HepG2 (cell line): ENCODE measurements around the gene SMAD3. TPM values are rescaled to one million over a fixed set of nuclear protein-coding genes. Genes with fewer than 3 reads are reported as not detected.

ENCODE experiments used
- ATAC-seq: fragments of 200-7000 bp; cut with Tn5 transposase; 3 replicates; pipeline ENCODE4 v1.9.1; 2020; ENCODE audit warnings: mild to moderate bottlenecking, moderate library complexity
- BruUV-seq: library from RNA; stranded (reverse); fragments of 400-500 nt; replicated peaks from 2 replicates; lab custom pipeline; 2021; lab: Mats Ljungman, UMichigan
- CTCF ChIA-PET: fragments of 300-600 bp; formaldehyde crosslinking; extraction: SDS; loops from one replicate; lab custom pipeline; 2021; ENCODE audit warnings: low total read pairs, inconsistent platforms, low intra/inter-chr PET ratio; lab: Yijun Ruan, JAX
- POLR2A ChIA-PET: fragments of 350-600 bp; sonication (Branson Sonifier 250); formaldehyde crosslinking; loops from one replicate; lab custom pipeline; 2020; ENCODE audit warnings: antibody characterized with exemption, inconsistent platforms; lab: Yijun Ruan, JAX
- DNase-seq: peaks from one replicate; pipeline ENCODE4 v3.0.0-alpha.2; 2015; ENCODE audit warnings: low spot score
- FAIRE-seq: peaks from 3 replicates; lab custom pipeline; 2011; peaks lifted over from hg19 to GRCh38; lab: Jason Lieb, UNC
- H2AFZ ChIP-seq: one replicate; pipeline ENCODE4 v1.6.1; 2011; ENCODE audit warnings: low read length, inconsistent platforms
- H3K27ac ChIP-seq: fragments of 300-600 bp; 3 replicates; pipeline ENCODE4 v1.8.0; 2011; ENCODE audit warnings: mixed run types, mild to moderate bottlenecking, mixed read lengths, low read length, inconsistent platforms; ENCODE audit not compliant: insufficient read depth; ENCODE audit errors: extremely low read length
- H3K27me3 ChIP-seq, 2 experiments: fragments of 200-600 bp in 1 of 2; 2 replicates in 1 of 2; 3 replicates in 1 of 2; pipeline versions ENCODE4 v1.6.0 to v1.8.0; 2011; ENCODE audit warnings: low read length in 2 of 2, mild to moderate bottlenecking in 2 of 2, moderate library complexity in 2 of 2, inconsistent platforms in 1 of 2; ENCODE audit not compliant: insufficient read depth in 2 of 2, control insufficient read depth in 1 of 2
- H3K36me3 ChIP-seq, 2 experiments: fragments of 200-600 bp in 1 of 2; replicated peaks in 1 of 2; 2 replicates in 1 of 2; 3 replicates in 1 of 2; pipeline versions ENCODE4 v1.5.1 to v1.8.0; 2011; ENCODE audit warnings: low read length in 2 of 2, inconsistent platforms in 1 of 2; ENCODE audit not compliant: insufficient read depth in 2 of 2, control insufficient read depth in 1 of 2
- H3K4me1 ChIP-seq: 2 replicates; pipeline ENCODE4 v1.5.1; 2012; ENCODE audit warnings: low read length, inconsistent platforms; ENCODE audit not compliant: insufficient read depth
- H3K4me2 ChIP-seq: 2 replicates; pipeline ENCODE4 v1.6.0; 2011; ENCODE audit warnings: low read depth, low read length, inconsistent platforms
- H3K4me3 ChIP-seq, 3 experiments: fragments of 200-600 bp in 1 of 3; sonication (generic), shearing (Covaris generic) in 1 of 3; replicated peaks in 1 of 3; 2 replicates each; pipeline ENCODE4 v1.5.1; 2011 to 2016; ENCODE audit warnings: low read length in 3 of 3, inconsistent platforms in 2 of 3, low read depth in 2 of 3, mild to moderate bottlenecking in 2 of 3, control low read depth in 1 of 3, mixed read lengths in 1 of 3; ENCODE audit not compliant: insufficient read depth in 1 of 3
- H3K79me2 ChIP-seq: one replicate; pipeline ENCODE4 v1.6.1; 2011; ENCODE audit warnings: low read length, inconsistent platforms; ENCODE audit not compliant: insufficient read depth
- H3K9ac ChIP-seq: 2 replicates; pipeline ENCODE4 v1.6.0; 2011; ENCODE audit warnings: mild to moderate bottlenecking, low read depth, low read length, inconsistent platforms; ENCODE audit not compliant: insufficient read depth
- H3K9me3 ChIP-seq: 2 replicates; pipeline ENCODE4 v1.5.1; 2012; ENCODE audit warnings: mild to moderate bottlenecking, low read length
- H4K20me1 ChIP-seq: 2 replicates; pipeline ENCODE4 v1.6.0; 2011; ENCODE audit warnings: inconsistent platforms, mild to moderate bottlenecking, low read length, moderate library complexity; ENCODE audit not compliant: insufficient read depth
- KMT2A ChIP-seq: sonication (generic); formaldehyde crosslinking; IDR thresholded peaks from 2 replicates; pipeline ENCODE4 v1.4.0; 2020; ENCODE audit warnings: missing genetic modification reagents
- MAZ ChIP-seq, 2 experiments: sonication (generic) in 1 of 2; formaldehyde crosslinking in 1 of 2; IDR thresholded peaks; 2 replicates each; pipeline versions ENCODE4 v1.5.0 to v1.6.1; 2012 to 2020; ENCODE audit warnings: low read depth in 2 of 2, mild to moderate bottlenecking in 2 of 2, borderline replicate concordance in 1 of 2, improper control_type of control experiment in 1 of 2, low read length in 1 of 2, missing genetic modification reagents in 1 of 2, moderate library complexity in 1 of 2
- MZF1 ChIP-seq: sonication (generic); formaldehyde crosslinking; IDR thresholded peaks from 2 replicates; pipeline ENCODE4 v1.8.1; 2023; ENCODE audit warnings: mild to moderate bottlenecking, missing genetic modification reagents, borderline replicate concordance
- YEATS2 ChIP-seq: sonication (generic); formaldehyde crosslinking; IDR thresholded peaks from 2 replicates; pipeline ENCODE4 v1.4.0; 2020; ENCODE audit warnings: missing genetic modification reagents, borderline replicate concordance
- ZMYM3 ChIP-seq: sonication (generic); formaldehyde crosslinking; IDR thresholded peaks from 2 replicates; pipeline ENCODE4 v1.5.1; 2020; ENCODE audit warnings: mild to moderate bottlenecking, missing genetic modification reagents
- ZNF124 ChIP-seq: sonication (generic); formaldehyde crosslinking; IDR thresholded peaks from 2 replicates; pipeline ENCODE4 v1.4.0; 2020; ENCODE audit warnings: missing genetic modification reagents
- ZNF430 ChIP-seq: sonication (generic); formaldehyde crosslinking; IDR thresholded peaks from 2 replicates; pipeline ENCODE4 v1.9.0; 2021; ENCODE audit warnings: mild to moderate bottlenecking, missing genetic modification reagents
- ZNF567 ChIP-seq: sonication (generic); formaldehyde crosslinking; IDR thresholded peaks from 2 replicates; pipeline ENCODE4 v1.8.1; 2023; ENCODE audit warnings: mild to moderate bottlenecking, missing genetic modification reagents, borderline replicate concordance
- ZNF652 ChIP-seq: IDR thresholded peaks from 2 replicates; pipeline ENCODE4 v1.6.1; 2016; ENCODE audit warnings: low read depth, borderline replicate concordance
- WGBS: methylation state at CpG from one replicate; pipeline ENCODE4 v1.1.6; 2017; ENCODE audit warnings: low lambda C conversion rate; 5-methylcytosine and 5-hydroxymethylcytosine counted together
- in situ Hi-C: cut with HindIII; loops from 2 replicates; pipeline ENCODE4 v1.10.0; 2017; ENCODE audit warnings: low pct_unique_long_range_greater_than_20kb; ENCODE audit not compliant: extremely low pct_ligation_motif_present
- intact Hi-C: fragments of 100-400 bp; cut with micrococcal nuclease; formaldehyde crosslinking; loops from one replicate; pipeline ENCODE4 v1.10.0; 2022; ENCODE audit not compliant: unreplicated experiment
- polyA plus RNA-seq, 8 experiments: library from polyadenylated mRNA; depleted of rRNA in 3 of 8; stranded (reverse) in 7 of 8; unstranded in 1 of 8; fragments of >200 nt; fragmentation: Illumina TruSeq in 4 of 8; extraction: Trizol in 4 of 8; gene quantifications; 2 replicates each; pipeline versions ENCODE4 v1.2.1 to v1.2.3, GENCODE V29; 2011 to 2016; ENCODE audit warnings: low read depth in 4 of 8, missing spikeins in 1 of 8, mixed read lengths in 1 of 8; ENCODE audit not compliant: insufficient read depth in 1 of 8
- total RNA-seq, 5 experiments: library from RNA; depleted of rRNA; stranded (reverse); fragments of >200 nt; fragmentation: Illumina TruSeq; extraction: Trizol; gene quantifications; 2 replicates each; pipeline ENCODE4 v1.2.3, GENCODE V29; 2016; ENCODE audit warnings: low read depth in 1 of 5

Gene SMAD3
- total and polyA plus RNA-seq, 2 of the 13 experiments (the other 11 are each of a cell fraction or from before 2014, with no cell fraction given), result 8.6 to 56.3 TPM

DNA sequence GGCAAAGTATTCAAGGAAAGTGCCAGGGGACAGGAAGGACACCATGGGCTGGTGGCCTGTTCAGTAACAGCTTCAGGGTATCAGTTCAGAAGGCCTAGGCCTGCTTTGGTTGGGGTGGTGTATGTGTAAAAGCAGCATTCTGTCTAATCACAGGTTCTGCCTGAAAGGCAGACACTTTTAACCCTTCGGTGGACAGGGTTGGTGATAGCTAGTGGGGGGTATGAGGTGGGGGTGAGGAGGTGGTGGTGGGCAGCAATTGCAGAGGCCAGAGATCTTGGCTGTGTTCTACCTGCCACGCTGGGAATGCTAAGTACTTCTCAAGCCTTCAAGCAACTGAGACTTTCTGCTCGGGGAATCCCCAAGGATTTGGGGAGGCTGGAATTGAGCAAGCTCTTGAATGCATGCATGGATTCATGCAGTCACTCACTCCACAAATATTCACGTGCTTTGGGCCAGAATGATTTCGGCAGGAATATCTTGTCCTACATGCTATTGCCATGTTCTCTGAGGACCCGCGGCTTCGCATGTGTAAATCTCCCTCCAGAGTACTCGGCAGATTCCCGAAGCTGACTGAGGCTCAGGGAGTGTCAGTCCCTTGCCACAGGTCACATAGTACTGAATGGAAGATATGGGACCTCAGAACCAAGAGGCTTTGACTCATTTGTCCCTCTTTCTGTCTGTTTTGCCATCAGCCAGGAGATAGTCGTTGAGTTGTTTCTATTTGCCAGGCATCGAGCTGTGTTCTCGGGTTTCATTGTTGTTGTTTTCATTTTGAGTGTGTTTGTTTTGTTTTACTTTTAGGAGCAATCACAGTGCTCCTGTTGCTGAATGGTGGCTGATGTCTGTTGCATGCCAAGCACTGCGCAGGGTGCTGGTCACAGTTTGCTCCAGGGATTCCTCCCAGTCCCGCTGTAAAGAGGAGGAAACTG, 65.5 kb downstream of the SMAD3 start:
- WGBS, result 92% methylated on average over 14 of the region's 15 CpGs
- no peak overlapping the region for H3K4me2 ChIP-seq
- H3K9ac ChIP-seq, result no peak overlapping the region
- peaks cover 95% of the 10 kb centered on the region for H4K20me1 ChIP-seq
- H3K27ac ChIP-seq, result no peak overlapping the region
- no peak overlapping the region for H3K4me3 ChIP-seq
- no TSS peak for BruUV-seq
- ChIA-PET CTCF (no interaction called here), POLR2A (no interaction called here)
- in situ Hi-C loops, result loop anchor here (5.0 kb wide), 1 partner anchor 69 kb away; no protein-coding TSS in a partner anchor
- H3K9me3 ChIP-seq, result no peaks in the 10 kb centered on the region
- no peak overlapping the region for H2AFZ ChIP-seq
- H3K36me3 ChIP-seq, result peaks cover 11 to 26% of the 10 kb centered on the region in 2 experiments; a peak in 4 of 5 replicates
- H3K27me3 ChIP-seq, result no peaks in the 10 kb centered on the region
- peaks cover 68% of the 10 kb centered on the region for H3K4me1 ChIP-seq
- intact Hi-C loops, result no loop called here
- TF ChIP-seq YEATS2 (no peak), ZNF430 (CRISPR knock-in tag) (no peak), ZNF652 (CRISPR knock-in tag) (peak; percentile 76), ZNF567 (CRISPR knock-in tag) (no peak), ZMYM3 (no peak), MAZ (IDR thresholded peaks at IDR 0.05; ENCODE audit: borderline replicate concordance, low read depth, low read length) (no peak), MAZ (CRISPR knock-in tag; IDR thresholded peaks at IDR 0.05; ENCODE audit: low read depth) (no peak), KMT2A (CRISPR knock-in tag) (no peak), ZNF124 (CRISPR knock-in tag) (no peak), MZF1 (no peak)
- TF ChIP-seq, all 625 proteins: peak for 1
- H3K79me2 ChIP-seq, result peaks cover 84% of the 10 kb centered on the region
- ATAC-seq, result no peak
- no peak for DNase-seq
- FAIRE-seq, result no peak
